Activated CD4-positive, alpha-beta T cell treated with anti-CD3 and anti-CD28 coated beads for 4 hours (primary cell): ENCODE results near the gene BPI.
"Not testable (repeated sequence)": the region's sequence is repeated elsewhere in the genome, so short reads cannot be mapped to it uniquely, and the experiment has no call there.

Experiments used
- DNase-seq, 2 donors: peaks; one replicate each; pipeline ENCODE4 v3.0.0-alpha.2; 2020

BPI gene

DNA sequence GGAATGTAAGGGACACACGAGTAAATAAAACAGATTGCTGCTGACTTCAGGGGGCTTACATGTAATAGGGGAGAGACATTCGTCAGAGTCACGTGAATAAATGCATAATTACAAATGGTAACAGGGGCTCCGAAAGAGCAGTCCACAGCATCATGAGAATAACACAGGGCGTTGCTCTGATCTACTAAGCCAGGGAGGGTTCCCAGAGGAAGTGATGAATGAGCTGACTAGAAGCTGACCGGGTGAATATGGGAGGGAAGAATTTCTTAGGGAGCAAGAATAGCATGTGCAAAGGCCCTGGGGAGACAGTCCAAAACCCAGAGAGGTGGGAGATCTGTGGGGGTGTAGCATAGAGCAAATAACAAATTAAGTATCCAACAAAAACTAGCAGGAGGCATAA is 2.4 kb downstream of the BPI start:
- DNase-seq: no peak

GRCh38 chr20:38307371-38308046 is 3.6 kb downstream of the BPI start:
- no peak for DNase-seq

- DNase-seq: no peak
Observed at GRCh38 chr20:38308047-38308438, 4.1 kb downstream of the BPI start.

DNA sequence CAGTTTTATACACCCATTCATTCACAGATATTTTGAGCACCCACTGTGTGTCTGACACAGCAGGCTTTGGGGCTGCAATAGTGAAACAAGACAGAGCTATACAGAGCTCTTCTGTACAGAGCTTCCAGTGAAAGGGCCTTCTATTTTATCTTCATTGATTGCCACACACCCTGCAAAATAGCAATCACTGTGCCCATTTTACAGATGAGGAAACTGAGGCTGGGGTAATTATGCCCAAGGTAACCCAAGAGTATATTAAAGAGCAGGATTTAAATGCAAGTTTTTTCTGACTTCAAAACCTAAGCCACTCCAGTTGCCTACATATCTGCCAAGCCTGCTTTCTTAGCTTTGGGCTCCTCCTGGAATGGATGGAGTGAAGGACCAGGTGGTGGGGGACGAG is 4.5 kb downstream of the BPI start:
- no peak for DNase-seq

GRCh38 chr20:38311091-38311490 is 7.1 kb downstream of the BPI start:
- DNase-seq: no peak

- DNase-seq: no peak
Observed at GRCh38 chr20:38311491-38311890, 7.5 kb downstream of the BPI start.

- DNase-seq: no peak
Observed at GRCh38 chr20:38313676-38314075, 9.7 kb downstream of the BPI start.

DNA sequence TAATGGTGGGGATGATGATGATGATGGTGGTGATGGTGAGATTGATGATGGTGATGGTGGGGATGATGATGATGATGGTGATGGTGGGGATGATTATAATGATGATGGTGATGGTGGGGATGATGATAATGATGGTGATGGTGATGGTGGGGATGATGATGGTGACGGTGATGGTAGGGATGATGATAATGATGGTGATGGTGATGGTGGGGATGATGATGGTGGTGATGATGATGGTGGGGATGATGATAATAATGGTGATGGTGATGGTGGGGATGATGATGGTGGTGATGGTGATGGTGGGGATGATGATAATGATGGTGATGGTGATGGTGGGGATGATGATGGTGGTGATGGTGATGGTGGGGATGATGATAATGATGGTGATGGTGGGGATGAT is 10.4 kb downstream of the BPI start:
- DNase-seq: not testable (repeated sequence)

- no peak for DNase-seq
Observed at GRCh38 chr20:38315290-38315966, 11.5 kb downstream of the BPI start.

GRCh38 chr20:38316341-38316740 is 12.4 kb downstream of the BPI start:
- DNase-seq: no peak

DNA sequence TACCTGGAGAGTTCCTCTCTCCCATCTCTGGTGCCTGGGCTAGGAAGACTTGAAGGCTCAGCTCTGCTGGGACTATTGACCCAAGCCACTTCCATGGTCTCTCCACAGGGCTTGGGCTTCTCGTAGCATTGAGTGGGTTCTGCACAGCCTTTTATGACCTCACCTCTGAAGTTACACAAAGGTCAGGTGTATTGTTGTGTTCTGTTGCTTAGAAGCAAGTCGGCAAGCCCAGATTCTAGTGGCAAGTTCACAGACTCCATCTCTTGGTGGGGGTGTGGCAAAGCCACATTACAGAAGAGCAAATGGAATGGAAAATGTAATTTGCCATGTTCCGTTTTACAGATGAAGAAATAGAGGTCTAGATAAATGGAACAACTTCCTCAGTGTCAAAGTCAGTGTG is 13.5 kb downstream of the BPI start:
- no peak for DNase-seq

GRCh38 chr20:38320221-38320620 is 16.3 kb downstream of the BPI start:
- DNase-seq: no peak

DNA sequence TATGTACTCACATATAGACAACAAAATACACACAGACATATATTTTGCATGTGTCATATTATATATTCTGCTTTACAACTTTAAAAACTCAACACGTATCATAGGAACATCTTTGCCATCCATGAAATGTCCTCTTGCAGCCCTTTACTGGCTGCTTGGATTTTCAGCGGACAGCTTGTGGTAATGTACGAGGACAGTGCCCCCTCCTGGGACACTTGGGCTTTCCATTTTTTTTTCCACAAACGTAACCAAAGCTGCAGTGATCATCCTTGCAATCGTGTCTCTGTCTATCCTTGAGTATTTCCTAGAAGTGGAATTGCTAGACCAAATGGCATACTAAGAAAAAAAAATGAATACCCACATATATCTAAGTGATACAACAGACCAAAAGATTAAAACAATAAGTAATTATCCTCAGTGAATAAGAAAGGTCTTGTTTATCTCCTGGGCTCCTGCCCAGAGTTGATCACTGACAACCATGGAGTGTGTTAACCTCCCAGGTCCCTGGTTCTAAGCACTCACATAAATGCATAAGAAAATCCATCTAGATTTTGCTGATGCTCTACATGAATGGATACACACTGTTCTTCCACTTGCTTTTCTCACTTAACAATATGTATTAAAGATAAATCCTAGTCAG is 18.1 kb downstream of the BPI start:
- DNase-seq: no peak

DNA sequence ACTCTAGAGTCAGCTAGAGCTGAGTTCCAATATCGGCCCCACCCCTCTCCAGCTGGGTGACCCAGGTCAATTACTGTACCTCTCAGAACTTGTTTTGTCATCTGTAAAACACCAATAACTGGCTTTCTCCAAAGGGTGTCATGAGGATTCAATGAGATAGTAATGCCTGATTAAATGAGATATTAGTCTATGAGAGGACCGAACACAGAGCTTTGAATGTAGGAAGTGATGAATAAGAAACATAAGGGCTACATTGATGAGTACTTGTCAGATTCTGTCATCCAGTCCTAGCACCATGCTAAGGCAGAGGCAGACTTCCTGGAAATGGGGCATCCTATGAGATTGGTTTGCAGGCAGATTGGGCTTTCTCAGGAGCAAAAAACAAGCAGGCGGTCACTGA is 20.2 kb downstream of the BPI start:
- DNase-seq: no peak

DNA sequence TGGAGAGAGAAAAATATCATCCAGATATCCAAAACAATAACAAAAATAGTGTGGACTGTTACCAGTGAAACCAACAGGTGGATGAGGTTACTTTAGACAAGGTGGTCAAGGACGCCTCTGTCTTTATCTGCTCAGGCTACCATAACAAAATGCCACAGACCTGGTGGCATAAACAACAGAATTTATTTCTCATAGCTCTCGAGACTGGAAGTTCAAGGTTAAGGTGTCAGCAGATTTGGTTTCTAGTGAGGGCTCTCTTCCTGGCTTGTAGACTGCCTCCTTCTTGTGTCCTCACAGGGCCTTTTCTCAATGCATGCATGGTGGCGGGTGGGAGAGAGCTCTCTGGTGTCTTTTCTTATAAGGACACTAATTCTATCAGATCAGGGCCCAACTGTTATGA is 21.2 kb downstream of the BPI start:
- no peak for DNase-seq

DNA sequence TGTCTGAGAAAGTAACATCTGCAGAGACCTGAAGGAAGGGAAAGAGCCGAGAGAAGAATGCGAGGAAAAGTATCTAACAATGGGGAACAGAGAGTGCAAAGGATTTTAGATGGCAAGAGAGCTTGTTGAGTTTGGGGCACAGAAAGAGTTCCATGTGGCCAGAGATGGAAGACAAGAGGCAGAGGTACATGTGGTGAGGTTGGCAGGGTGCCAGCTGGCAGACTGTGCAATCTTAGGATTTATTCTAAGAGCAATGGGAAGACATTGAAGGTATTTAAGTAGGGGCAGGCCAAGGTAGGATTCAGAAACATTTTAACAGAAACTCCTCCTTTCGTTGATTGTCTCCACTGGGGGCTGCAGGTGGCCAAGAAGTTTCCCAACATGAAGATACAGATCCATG is 21.9 kb downstream of the BPI start:
- no peak for DNase-seq

DNA sequence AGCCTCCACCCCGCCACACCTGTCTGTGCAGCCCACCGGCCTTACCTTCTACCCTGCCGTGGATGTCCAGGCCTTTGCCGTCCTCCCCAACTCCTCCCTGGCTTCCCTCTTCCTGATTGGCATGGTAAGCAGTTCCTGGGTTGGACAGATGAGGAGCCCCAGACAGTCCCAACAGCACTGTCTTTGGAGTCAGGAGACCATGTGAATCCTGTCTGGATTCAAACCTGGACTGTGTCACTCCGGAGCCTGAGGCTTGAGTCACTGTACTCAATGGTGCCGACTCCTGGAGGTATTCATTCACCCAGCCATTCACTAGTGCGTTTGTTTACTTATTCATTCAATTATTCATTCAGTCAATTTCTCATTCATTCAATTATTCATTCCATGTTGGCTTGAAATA is 22.4 kb downstream of the BPI start:
- DNase-seq: no peak

DNA sequence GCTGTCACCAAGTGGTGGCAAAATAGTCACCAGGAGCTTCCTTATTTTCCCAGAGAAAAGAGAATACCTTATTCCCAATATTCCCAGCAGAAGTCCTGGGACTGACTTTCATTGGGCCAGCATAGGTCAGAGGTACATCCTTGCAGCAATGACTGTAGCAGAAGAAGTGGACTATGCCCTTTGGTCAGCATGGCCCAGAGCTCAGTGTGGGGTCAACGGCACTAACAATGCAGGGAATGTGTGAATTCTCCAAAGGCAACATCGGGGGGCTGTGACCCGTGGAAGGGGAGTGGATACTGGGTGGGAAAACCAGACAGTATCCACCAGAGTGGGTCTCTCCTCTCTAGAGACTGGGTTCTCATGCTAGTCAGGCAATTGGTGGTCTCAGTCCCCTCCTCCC is 26.7 kb downstream of the BPI start:
- no peak for DNase-seq

DNA sequence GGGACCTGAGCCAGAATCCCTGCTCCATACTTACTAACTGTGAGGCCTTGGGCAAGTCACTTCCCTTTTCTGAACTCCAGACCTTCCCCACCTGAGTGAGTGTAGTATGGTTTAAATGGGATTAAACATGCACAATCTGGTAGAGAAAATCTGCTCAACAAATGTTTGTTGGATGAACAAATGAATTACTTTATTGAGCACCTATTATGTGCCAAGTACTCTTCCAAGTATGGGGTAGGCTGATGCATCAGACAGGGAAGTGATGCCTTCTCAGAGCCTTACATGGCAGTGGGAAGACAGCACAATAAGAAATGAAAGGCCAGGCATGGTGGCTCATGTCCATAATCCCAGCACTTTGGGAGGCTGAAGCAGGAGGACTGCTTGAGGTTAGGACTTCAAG is 27.3 kb downstream of the BPI start:
- DNase-seq: no peak

DNA sequence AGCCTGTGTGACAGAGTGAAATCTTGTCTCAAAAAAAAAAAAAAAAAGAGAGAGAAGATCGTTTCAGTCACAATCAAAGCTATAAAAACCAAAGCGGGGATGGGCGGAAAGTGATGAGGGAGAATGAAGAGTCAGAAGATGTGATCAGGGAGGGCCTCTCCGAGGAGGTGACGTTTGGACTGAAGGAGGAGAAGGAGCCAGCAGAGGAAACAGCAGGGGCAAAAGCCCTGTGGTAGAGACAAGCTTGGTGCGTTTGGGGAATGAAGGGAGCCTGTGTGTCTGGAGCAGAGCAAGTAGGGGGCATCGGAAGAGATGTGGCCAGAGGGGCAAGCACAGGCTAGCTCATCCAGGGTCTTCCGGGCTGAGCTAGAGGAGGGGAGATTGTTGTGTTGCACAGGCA is 27.9 kb downstream of the BPI start:
- no peak for DNase-seq

GRCh38 chr20:38334016-38334415 is 30.1 kb downstream of the BPI start:
- no peak for DNase-seq

GRCh38 chr20:38336726-38337125 is 32.8 kb downstream of the BPI start:
- DNase-seq: no peak

DNA sequence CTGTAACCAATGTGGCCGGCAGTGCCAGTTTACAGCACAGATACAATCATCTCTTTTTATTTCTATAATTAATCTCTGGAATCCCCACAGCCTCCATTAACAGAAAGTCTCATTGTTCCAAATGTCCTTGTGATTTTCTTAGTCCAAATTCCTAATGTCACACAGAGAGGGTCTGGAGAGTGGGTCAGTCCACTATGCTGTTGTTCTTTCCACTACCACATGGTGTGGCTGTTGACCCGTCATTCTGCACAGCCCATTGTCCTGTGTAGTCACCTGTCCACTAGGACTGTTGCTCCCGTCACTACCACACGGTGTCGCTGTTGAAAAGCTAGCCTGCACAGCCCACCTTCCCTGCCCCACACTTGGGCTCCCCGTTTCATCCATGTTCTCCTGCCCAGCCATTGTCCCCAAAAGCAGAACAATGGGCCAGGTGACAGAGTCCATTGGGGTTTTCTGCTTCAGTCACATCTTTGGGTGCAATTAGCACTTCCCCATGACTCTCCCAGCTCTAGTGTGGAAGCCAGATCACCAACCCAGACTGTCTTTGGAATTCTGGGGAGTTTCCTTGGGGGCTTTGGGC is 33.7 kb downstream of the BPI start:
- DNase-seq: no peak

- DNase-seq: no peak
Observed at GRCh38 chr20:38338849-38339520, 35.0 kb downstream of the BPI start.
